ENCODE data around the gene NRP2.

NRP2 gene

GRCh38 chr2:205730701-205731582 is 48.6 kb downstream of the NRP2 start:
- no peak overlapping the region for H3K4me3 ChIP-seq (ENCODE audit: low read length)
- peaks cover 14% of the 10 kb centered on the region for H3K4me1 ChIP-seq (ENCODE audit: control insufficient read depth, insufficient read depth, low read length)
- no peak overlapping the region for H3K9ac ChIP-seq (ENCODE audit: low read length)
- H3K27me3 ChIP-seq (ENCODE audit: control insufficient read depth, insufficient read depth, low read length), result no peaks in the 10 kb centered on the region
- no peaks in the 10 kb centered on the region for H3K36me3 ChIP-seq (ENCODE audit: control insufficient read depth, insufficient read depth, low read length)
- H3K9me3 ChIP-seq (ENCODE audit: control insufficient read depth, low read length), result no peaks in the 10 kb centered on the region

GRCh38 chr2:205731583-205731981 is 49.3 kb downstream of the NRP2 start:
- no peak overlapping the region for H3K9ac ChIP-seq (ENCODE audit: low read length)
- H3K9me3 ChIP-seq (ENCODE audit: control insufficient read depth, low read length), result no peaks in the 10 kb centered on the region
- no peaks in the 10 kb centered on the region for H3K27me3 ChIP-seq (ENCODE audit: control insufficient read depth, insufficient read depth, low read length)
- H3K4me3 ChIP-seq (ENCODE audit: low read length), result no peak overlapping the region
- H3K4me1 ChIP-seq (ENCODE audit: control insufficient read depth, insufficient read depth, low read length), result peaks cover 14% of the 10 kb centered on the region
- H3K36me3 ChIP-seq (ENCODE audit: control insufficient read depth, insufficient read depth, low read length), result no peaks in the 10 kb centered on the region

GRCh38 chr2:205732314-205732713 is 50.0 kb downstream of the NRP2 start:
- H3K27me3 ChIP-seq (ENCODE audit: control insufficient read depth, insufficient read depth, low read length), result no peaks in the 10 kb centered on the region
- H3K9ac ChIP-seq (ENCODE audit: low read length), result no peak overlapping the region
- H3K36me3 ChIP-seq (ENCODE audit: control insufficient read depth, insufficient read depth, low read length), result no peaks in the 10 kb centered on the region
- H3K4me1 ChIP-seq (ENCODE audit: control insufficient read depth, insufficient read depth, low read length), result peaks cover 14% of the 10 kb centered on the region
- no peak overlapping the region for H3K4me3 ChIP-seq (ENCODE audit: low read length)
- no peaks in the 10 kb centered on the region for H3K9me3 ChIP-seq (ENCODE audit: control insufficient read depth, low read length)

GRCh38 chr2:205733082-205733481 is 50.8 kb downstream of the NRP2 start:
- Histone ChIP-seq H3K9ac (ENCODE audit: low read length) (no peak overlapping the region), H3K36me3 (ENCODE audit: control insufficient read depth, insufficient read depth, low read length) (no peaks in the 10 kb centered on the region), H3K4me3 (ENCODE audit: low read length) (no peak overlapping the region), H3K9me3 (ENCODE audit: control insufficient read depth, low read length) (no peaks in the 10 kb centered on the region), H3K27me3 (ENCODE audit: control insufficient read depth, insufficient read depth, low read length) (no peaks in the 10 kb centered on the region), H3K4me1 (ENCODE audit: control insufficient read depth, insufficient read depth, low read length) (peaks cover 14% of the 10 kb centered on the region)

- H3K4me3 ChIP-seq (ENCODE audit: low read length), result no peak overlapping the region
- no peaks in the 10 kb centered on the region for H3K27me3 ChIP-seq (ENCODE audit: control insufficient read depth, insufficient read depth, low read length)
- H3K4me1 ChIP-seq (ENCODE audit: control insufficient read depth, insufficient read depth, low read length), result peaks cover 14% of the 10 kb centered on the region
- H3K36me3 ChIP-seq (ENCODE audit: control insufficient read depth, insufficient read depth, low read length), result no peaks in the 10 kb centered on the region
- no peak overlapping the region for H3K9ac ChIP-seq (ENCODE audit: low read length)
- H3K9me3 ChIP-seq (ENCODE audit: control insufficient read depth, low read length), result no peaks in the 10 kb centered on the region
Measured at GRCh38 chr2:205733648-205734047, 51.3 kb downstream of the NRP2 start.

GRCh38 chr2:205734436-205735037 is 52.2 kb downstream of the NRP2 start:
- H3K36me3 ChIP-seq (ENCODE audit: control insufficient read depth, insufficient read depth, low read length), result no peaks in the 10 kb centered on the region
- no peak overlapping the region for H3K4me3 ChIP-seq (ENCODE audit: low read length)

GRCh38 chr2:205738117-205738968 is 56.0 kb downstream of the NRP2 start:
- no peaks in the 10 kb centered on the region for H3K4me1 ChIP-seq (ENCODE audit: control insufficient read depth, insufficient read depth, low read length)
- no peaks in the 10 kb centered on the region for H3K27me3 ChIP-seq (ENCODE audit: control insufficient read depth, insufficient read depth, low read length)
- H3K9me3 ChIP-seq (ENCODE audit: control insufficient read depth, low read length), result no peaks in the 10 kb centered on the region
- H3K36me3 ChIP-seq (ENCODE audit: control insufficient read depth, insufficient read depth, low read length), result no peaks in the 10 kb centered on the region
- H3K4me3 ChIP-seq (ENCODE audit: low read length), result no peak overlapping the region
- H3K9ac ChIP-seq (ENCODE audit: low read length), result no peak overlapping the region

More at GRCh38 chr2:205734436-205735037, 52.2 kb downstream of the NRP2 start:
- no peaks in the 10 kb centered on the region for H3K9me3 ChIP-seq (ENCODE audit: control insufficient read depth, low read length)
- H3K9ac ChIP-seq (ENCODE audit: low read length), result no peak overlapping the region
- H3K4me1 ChIP-seq (ENCODE audit: control insufficient read depth, insufficient read depth, low read length), result peaks cover 14% of the 10 kb centered on the region
- H3K27me3 ChIP-seq (ENCODE audit: control insufficient read depth, insufficient read depth, low read length), result no peaks in the 10 kb centered on the region

- Histone ChIP-seq H3K4me1 (ENCODE audit: control insufficient read depth, insufficient read depth, low read length) (peaks cover 9% of the 10 kb centered on the region), H3K9ac (ENCODE audit: low read length) (no peak overlapping the region), H3K9me3 (ENCODE audit: control insufficient read depth, low read length) (no peaks in the 10 kb centered on the region), H3K36me3 (ENCODE audit: control insufficient read depth, insufficient read depth, low read length) (no peaks in the 10 kb centered on the region), H3K4me3 (ENCODE audit: low read length) (no peak overlapping the region), H3K27me3 (ENCODE audit: control insufficient read depth, insufficient read depth, low read length) (no peaks in the 10 kb centered on the region)
Measured at GRCh38 chr2:205739620-205740019, 57.3 kb downstream of the NRP2 start.

GRCh38 chr2:205740381-205740780 is 58.1 kb downstream of the NRP2 start:
- Histone ChIP-seq H3K4me1 (ENCODE audit: control insufficient read depth, insufficient read depth, low read length) (peaks cover 10% of the 10 kb centered on the region), H3K4me3 (ENCODE audit: low read length) (no peak overlapping the region), H3K9ac (ENCODE audit: low read length) (no peak overlapping the region), H3K36me3 (ENCODE audit: control insufficient read depth, insufficient read depth, low read length) (no peaks in the 10 kb centered on the region), H3K9me3 (ENCODE audit: control insufficient read depth, low read length) (no peaks in the 10 kb centered on the region), H3K27me3 (ENCODE audit: control insufficient read depth, insufficient read depth, low read length) (no peaks in the 10 kb centered on the region)

GRCh38 chr2:205741256-205741978 is 59.1 kb downstream of the NRP2 start:
- Histone ChIP-seq H3K4me1 (ENCODE audit: control insufficient read depth, insufficient read depth, low read length) (peaks cover 18% of the 10 kb centered on the region), H3K9me3 (ENCODE audit: control insufficient read depth, low read length) (no peaks in the 10 kb centered on the region), H3K27me3 (ENCODE audit: control insufficient read depth, insufficient read depth, low read length) (no peaks in the 10 kb centered on the region), H3K9ac (ENCODE audit: low read length) (no peak overlapping the region), H3K36me3 (ENCODE audit: control insufficient read depth, insufficient read depth, low read length) (no peaks in the 10 kb centered on the region), H3K4me3 (ENCODE audit: low read length) (no peak overlapping the region)

GRCh38 chr2:205743137-205743536 is 60.8 kb downstream of the NRP2 start:
- Histone ChIP-seq H3K36me3 (ENCODE audit: control insufficient read depth, insufficient read depth, low read length) (no peaks in the 10 kb centered on the region), H3K27me3 (ENCODE audit: control insufficient read depth, insufficient read depth, low read length) (no peaks in the 10 kb centered on the region), H3K9me3 (ENCODE audit: control insufficient read depth, low read length) (no peaks in the 10 kb centered on the region), H3K4me3 (ENCODE audit: low read length) (no peak overlapping the region), H3K9ac (ENCODE audit: low read length) (no peak overlapping the region), H3K4me1 (ENCODE audit: control insufficient read depth, insufficient read depth, low read length) (peaks cover 35% of the 10 kb centered on the region)

Data from mucosa of stomach (tissue), 1 donor.